GM12878 (cell line): ENCODE measurements around the gene CFAP54. TPM values are rescaled to one million over a fixed set of nuclear protein-coding genes. Genes with fewer than 3 reads are reported as not detected.

Experiments
- ATAC-seq: fragments of 200-7000 bp; cut with Tn5 transposase; 3 replicates; pipeline ENCODE4 v1.9.1; 2020; ENCODE audit warnings: mild to moderate bottlenecking, moderate library complexity
- BruUV-seq: library from RNA; stranded (reverse); fragments of 400-500 nt; replicated peaks from 2 replicates; lab custom pipeline; 2021; lab: Mats Ljungman, UMichigan
- CTCF ChIA-PET: fragments of 300-600 bp; sonication (Branson Sonifier 250); formaldehyde crosslinking; extraction: SDS; loops from one replicate; lab custom pipeline; 2021; ENCODE audit warnings: inconsistent platforms; lab: Yijun Ruan, JAX
- POLR2A ChIA-PET: fragments of 350-600 bp; formaldehyde crosslinking; extraction: SDS; loops from one replicate; lab custom pipeline; 2021; ENCODE audit warnings: inconsistent platforms; lab: Charles Lee
- RAD21 ChIA-PET: fragments of 300-600 bp; sonication (Branson Sonifier 250); formaldehyde crosslinking; loops from one replicate; lab custom pipeline; 2023; ENCODE audit warnings: antibody characterized with exemption; ENCODE audit not compliant: unreplicated experiment; lab: Charles Lee
- SMC1A ChIA-PET: fragments of 300-600 bp; sonication (Branson Sonifier 250); formaldehyde crosslinking; loops from one replicate; lab custom pipeline; 2023; ENCODE audit not compliant: unreplicated experiment, uncharacterized antibody; lab: Charles Lee
- DNase-seq: peaks from one replicate; pipeline ENCODE4 v3.0.0-alpha.2; 2011; ENCODE audit warnings: low read depth, low spot score
- FAIRE-seq: peaks from 3 replicates; lab custom pipeline; 2011; peaks lifted over from hg19 to GRCh38; lab: Jason Lieb, UNC
- H2AFZ ChIP-seq: 2 replicates; pipeline ENCODE4 v1.6.0; 2011; ENCODE audit warnings: low read depth, low read length, control low read depth; ENCODE audit not compliant: control insufficient read depth
- H3K27ac ChIP-seq: 2 replicates; pipeline ENCODE4 v1.5.1; 2011; ENCODE audit warnings: control low read depth; ENCODE audit not compliant: control insufficient read depth, insufficient read depth
- H3K27me3 ChIP-seq, 2 experiments: replicated peaks in 1 of 2; 2 replicates each; pipeline versions ENCODE4 v1.6.0 to v1.6.1; 2011; ENCODE audit warnings: low read length in 1 of 2; ENCODE audit not compliant: control insufficient read depth in 2 of 2, insufficient read depth in 2 of 2
- H3K36me3 ChIP-seq, 2 experiments: 2 replicates each; pipeline ENCODE4 v1.5.1; 2011; ENCODE audit warnings: low read length in 1 of 2; ENCODE audit not compliant: control insufficient read depth in 2 of 2, insufficient read depth in 2 of 2
- H3K4me1 ChIP-seq: 2 replicates; pipeline ENCODE4 v1.6.1; 2011; ENCODE audit warnings: mild to moderate bottlenecking, low read length, moderate library complexity, mixed read lengths; ENCODE audit not compliant: control insufficient read depth, insufficient read depth
- H3K4me2 ChIP-seq: 2 replicates; pipeline ENCODE4 v1.6.0; 2011; ENCODE audit warnings: control low read depth; ENCODE audit not compliant: control insufficient read depth, insufficient read depth
- H3K4me3 ChIP-seq: fragments of 200-600 bp; sonication (generic); 2 replicates; pipeline ENCODE4 v1.5.1; 2016
- H3K79me2 ChIP-seq: 2 replicates; pipeline ENCODE4 v1.6.0; 2011; ENCODE audit warnings: low read length; ENCODE audit not compliant: control insufficient read depth, insufficient read depth
- H3K9ac ChIP-seq: 2 replicates; pipeline ENCODE4 v1.8.0; 2011; ENCODE audit warnings: low read length, control low read depth, mixed read lengths; ENCODE audit not compliant: control insufficient read depth, insufficient read depth
- H3K9me3 ChIP-seq: replicated peaks from 3 replicates; pipeline ENCODE4 v1.5.1; 2011; ENCODE audit warnings: mild to moderate bottlenecking, low read length; ENCODE audit not compliant: control insufficient read depth, insufficient read depth
- H4K20me1 ChIP-seq: 2 replicates; pipeline ENCODE4 v1.6.0; 2011; ENCODE audit not compliant: control insufficient read depth, insufficient read depth
- BCL3 ChIP-seq: IDR thresholded peaks from 2 replicates; pipeline ENCODE4 v1.6.1; 2011; ENCODE audit warnings: borderline replicate concordance, low read depth, mild to moderate bottlenecking, moderate library complexity, low read length; ENCODE audit not compliant: insufficient read depth, poor library complexity, severe bottlenecking
- BMI1 ChIP-seq: fragments of 450-650 bp; IDR thresholded peaks from 2 replicates; pipeline ENCODE4 v1.6.1; 2016; ENCODE audit warnings: mild to moderate bottlenecking, moderate library complexity, borderline replicate concordance
- CBX3 ChIP-seq: fragments of 200-600 bp; sonication (generic); IDR thresholded peaks from 2 replicates; pipeline ENCODE4 v1.6.1; 2016; ENCODE audit warnings: low read depth, borderline replicate concordance
- CREB1 ChIP-seq: IDR thresholded peaks from 2 replicates; pipeline ENCODE4 v1.6.1; 2012; ENCODE audit warnings: low read depth, mild to moderate bottlenecking, inconsistent platforms
- CREM ChIP-seq: IDR thresholded peaks from 2 replicates; pipeline ENCODE4 v1.6.1; 2014; ENCODE audit warnings: antibody characterized with exemption, low read depth
- ETV6 ChIP-seq, 2 experiments: fragments of 450-650 bp in 1 of 2; IDR thresholded peaks in 1 of 2; conservative IDR thresholded peaks in 1 of 2; 2 replicates each; pipeline ENCODE4 v1.6.1; 2014; ENCODE audit warnings: antibody characterized with exemption in 1 of 2, borderline replicate concordance in 1 of 2, low read depth in 1 of 2, mild to moderate bottlenecking in 1 of 2, moderate library complexity in 1 of 2
- GABPA ChIP-seq: IDR thresholded peaks from 2 replicates; pipeline ENCODE4 v1.6.1; 2014; ENCODE audit warnings: antibody characterized with exemption, low read depth, mild to moderate bottlenecking, inconsistent platforms
- MAX ChIP-seq: IDR thresholded peaks from 2 replicates; pipeline ENCODE4 v1.6.1; 2012; ENCODE audit warnings: low read depth, low read length, improper control_type of control experiment
- NKRF ChIP-seq: fragments of 450-650 bp; conservative IDR thresholded peaks from 2 replicates; pipeline ENCODE4 v1.6.1; 2017; ENCODE audit warnings: mild to moderate bottlenecking, moderate library complexity
- NR2C1 ChIP-seq: fragments of 450-650 bp; IDR thresholded peaks from 2 replicates; pipeline ENCODE4 v1.6.1; 2017; ENCODE audit warnings: antibody characterized with exemption, mild to moderate bottlenecking, moderate library complexity
- PAX8 ChIP-seq: fragments of 450-650 bp; IDR thresholded peaks from 2 replicates; pipeline ENCODE4 v1.6.1; 2017; ENCODE audit warnings: mild to moderate bottlenecking, moderate library complexity
- RELA ChIP-seq: fragments of 450-650 bp; IDR thresholded peaks from 2 replicates; pipeline ENCODE4 v1.8.0; 2014; ENCODE audit warnings: borderline replicate concordance; ENCODE audit not compliant: partially characterized antibody
- SMAD1 ChIP-seq: fragments of 450-650 bp; IDR thresholded peaks from 2 replicates; pipeline ENCODE4 v1.6.1; 2018; ENCODE audit warnings: mild to moderate bottlenecking, low read depth; ENCODE audit not compliant: partially characterized antibody
- SREBF1 ChIP-seq: IDR thresholded peaks from 2 replicates; pipeline ENCODE4 v1.6.1; 2012; ENCODE audit warnings: mild to moderate bottlenecking, low read length
- WGBS: methylation state at CpG from one replicate; pipeline ENCODE4 v1.1.6; 2016; ENCODE audit warnings: low lambda C conversion rate; ENCODE audit not compliant: insufficient replicate concordance, insufficient coverage; ENCODE audit errors: missing lambda C conversion rate; 5-methylcytosine and 5-hydroxymethylcytosine counted together
- in situ Hi-C: fragments of 300-500 bp; cut with MboI; formaldehyde crosslinking; loops from 9 replicates; pipeline ENCODE4 v1.14.3; 2018; ENCODE audit warnings: mixed read lengths
- intact Hi-C: fragments of 100-400 bp; cut with micrococcal nuclease; formaldehyde crosslinking; loops from one replicate; pipeline ENCODE4 v1.14.2; 2022; ENCODE audit not compliant: unreplicated experiment
- polyA plus RNA-seq, 11 experiments: library from polyadenylated mRNA; depleted of rRNA in 4 of 11; unstranded in 6 of 11; stranded (reverse) in 5 of 11; fragments of >200 nt; fragmentation: Nextera tagmentation in 4 of 11; fragmentation: Illumina TruSeq in 1 of 11; extraction: Ambion mirVana in 4 of 11; extraction: Trizol in 1 of 11; gene quantifications; 1 replicate in 1 of 11; 2 replicates in 10 of 11; pipeline versions ENCODE4 v1.2.1 to v1.2.3, GENCODE V29; 2011 to 2016; ENCODE audit warnings: inconsistent platforms in 2 of 11, missing spikeins in 2 of 11, low read depth in 1 of 11
- total RNA-seq, 4 experiments: library from RNA; depleted of rRNA in 3 of 4; stranded (reverse); fragments of >200 nt in 3 of 4; fragmentation: Illumina TruSeq in 1 of 4; extraction: Trizol in 1 of 4; gene quantifications; 2 replicates each; pipeline versions ENCODE4 v1.2.1 to v1.2.3, GENCODE V29; 2013 to 2021
- TF ChIP-seq, protein P1 (sequence below), 3 experiments: IDR thresholded peaks in 2 of 3; conservative IDR thresholded peaks in 1 of 3; 2 replicates each; pipeline ENCODE4 v1.5.1; 2011; ENCODE audit warnings: low read depth in 3 of 3, low read length in 3 of 3, mild to moderate bottlenecking in 3 of 3, control low read depth in 2 of 3, moderate library complexity in 2 of 3, inconsistent platforms in 1 of 3, mixed read lengths in 1 of 3; ENCODE audit not compliant: control insufficient read depth in 2 of 3, insufficient read depth in 1 of 3; ENCODE audit errors: extremely low read depth in 1 of 3
- TF ChIP-seq, protein P2 (sequence below): IDR thresholded peaks from 2 replicates; pipeline ENCODE4 v1.6.1; 2011; ENCODE audit warnings: low read depth, mild to moderate bottlenecking, low read length, moderate library complexity, borderline replicate concordance; ENCODE audit errors: extremely low read depth

CFAP54 gene
- total and polyA plus RNA-seq, 10 of the 15 experiments (the other 5 are each of a cell fraction or from before 2014, with no cell fraction given) = 0.19 to 1.5 (median 0.56) TPM

DNA sequence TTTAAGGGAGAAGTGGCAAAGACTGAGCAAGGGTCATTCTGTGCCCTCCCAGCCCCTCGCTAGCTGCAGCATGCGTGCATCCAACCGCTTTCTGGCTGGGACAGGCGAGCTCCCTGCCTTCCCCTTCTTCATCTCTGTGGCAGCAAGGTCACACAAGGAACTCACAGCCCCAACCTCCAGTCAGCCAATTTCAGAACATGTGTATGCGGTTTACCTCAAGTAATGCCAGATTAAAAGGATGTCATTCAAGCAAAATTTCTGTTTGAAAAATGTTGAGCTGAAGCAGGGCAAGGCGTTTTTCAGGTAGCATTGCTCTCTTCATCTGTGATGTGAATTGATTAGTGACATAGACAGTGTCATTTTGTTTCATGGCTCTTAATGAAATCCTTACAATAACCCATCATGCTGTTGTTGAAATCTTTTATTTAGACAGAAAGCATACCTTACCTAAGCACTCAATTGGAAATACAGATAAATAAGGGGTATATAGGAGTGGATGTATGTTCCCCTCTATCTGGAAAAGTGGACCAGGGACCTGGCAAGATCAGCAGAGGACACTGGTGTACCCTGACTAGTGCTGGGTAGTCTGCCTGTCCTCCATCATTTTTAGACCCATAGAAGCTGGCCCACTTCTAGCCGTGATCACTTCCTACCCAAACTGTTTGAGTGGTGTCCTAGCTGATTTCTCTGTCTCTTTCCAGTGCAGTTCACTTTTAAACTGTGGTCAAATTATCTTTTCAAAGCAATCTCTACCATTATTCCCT, 334.9 kb downstream of the CFAP54 start:
- SMC1A ChIA-PET = no interaction called here
- H3K27ac ChIP-seq = no peak overlapping the region
- in situ Hi-C loops = no loop called here
- H3K27me3 ChIP-seq = no peaks in the 10 kb centered on the region; a peak in 1 of 4 replicates
- RAD21 ChIA-PET = no interaction called here
- no peak overlapping the region for H3K9ac ChIP-seq
- H2AFZ ChIP-seq = no peak overlapping the region
- WGBS = 43% methylated on average over 7 of the region's 7 CpGs
- CTCF ChIA-PET = no interaction called here
- no TSS peak for BruUV-seq
- DNase-seq (no peak), ATAC-seq (no peak), FAIRE-seq (no peak)
- H3K4me3 ChIP-seq = no peak overlapping the region
- POLR2A ChIA-PET = no interaction called here
- no peaks in the 10 kb centered on the region for H3K9me3 ChIP-seq
- intact Hi-C loops = no loop called here
- H3K79me2 ChIP-seq = no peaks in the 10 kb centered on the region
- H4K20me1 ChIP-seq = no peaks in the 10 kb centered on the region
- no peak overlapping the region for H3K4me2 ChIP-seq
- no peaks in the 10 kb centered on the region for H3K36me3 ChIP-seq
- no peaks in the 10 kb centered on the region for H3K4me1 ChIP-seq
- no peak for TF ChIP-seq MAX
- TF ChIP-seq NR2C1 = no peak
- TF ChIP-seq CREB1 = no peak
- TF ChIP-seq SREBF1 = no peak
- TF ChIP-seq, protein P1, sequence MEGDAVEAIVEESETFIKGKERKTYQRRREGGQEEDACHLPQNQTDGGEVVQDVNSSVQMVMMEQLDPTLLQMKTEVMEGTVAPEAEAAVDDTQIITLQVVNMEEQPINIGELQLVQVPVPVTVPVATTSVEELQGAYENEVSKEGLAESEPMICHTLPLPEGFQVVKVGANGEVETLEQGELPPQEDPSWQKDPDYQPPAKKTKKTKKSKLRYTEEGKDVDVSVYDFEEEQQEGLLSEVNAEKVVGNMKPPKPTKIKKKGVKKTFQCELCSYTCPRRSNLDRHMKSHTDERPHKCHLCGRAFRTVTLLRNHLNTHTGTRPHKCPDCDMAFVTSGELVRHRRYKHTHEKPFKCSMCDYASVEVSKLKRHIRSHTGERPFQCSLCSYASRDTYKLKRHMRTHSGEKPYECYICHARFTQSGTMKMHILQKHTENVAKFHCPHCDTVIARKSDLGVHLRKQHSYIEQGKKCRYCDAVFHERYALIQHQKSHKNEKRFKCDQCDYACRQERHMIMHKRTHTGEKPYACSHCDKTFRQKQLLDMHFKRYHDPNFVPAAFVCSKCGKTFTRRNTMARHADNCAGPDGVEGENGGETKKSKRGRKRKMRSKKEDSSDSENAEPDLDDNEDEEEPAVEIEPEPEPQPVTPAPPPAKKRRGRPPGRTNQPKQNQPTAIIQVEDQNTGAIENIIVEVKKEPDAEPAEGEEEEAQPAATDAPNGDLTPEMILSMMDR (IDR thresholded peaks at IDR 0.05 in 2 of 3, conservative IDR thresholded peaks at IDR 0.05 in 1 of 3; ENCODE audit: control insufficient read depth in 2 of 3, extremely low read depth in 1 of 3, insufficient read depth in 1 of 3, low read depth in 3 of 3, low read length in 3 of 3) = no peak
- no peak for TF ChIP-seq ETV6 (conservative IDR thresholded peaks at IDR 0.05 in 1 of 2, IDR thresholded peaks at IDR 0.05 in 1 of 2; ENCODE audit: borderline replicate concordance in 1 of 2, low read depth in 1 of 2)
- TF ChIP-seq BMI1 = no peak
- TF ChIP-seq CREM = no peak
- TF ChIP-seq PAX8 = no peak
- no peak for TF ChIP-seq BCL3
- TF ChIP-seq RELA = no peak
- TF ChIP-seq, protein P2, sequence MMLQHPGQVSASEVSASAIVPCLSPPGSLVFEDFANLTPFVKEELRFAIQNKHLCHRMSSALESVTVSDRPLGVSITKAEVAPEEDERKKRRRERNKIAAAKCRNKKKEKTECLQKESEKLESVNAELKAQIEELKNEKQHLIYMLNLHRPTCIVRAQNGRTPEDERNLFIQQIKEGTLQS = no peak
- TF ChIP-seq GABPA = no peak
- no peak for TF ChIP-seq SMAD1
- TF ChIP-seq CBX3 = no peak
- no peak for TF ChIP-seq NKRF
